GM21529 (cell line): ENCODE results near the gene DSP.

Experiments used
- ATAC-seq: cut with Tn5 transposase; IDR thresholded peaks from one replicate; pipeline ENCODE4 v1.9.1; 2021; ENCODE audit not compliant: unreplicated experiment

The DSP gene

DNA sequence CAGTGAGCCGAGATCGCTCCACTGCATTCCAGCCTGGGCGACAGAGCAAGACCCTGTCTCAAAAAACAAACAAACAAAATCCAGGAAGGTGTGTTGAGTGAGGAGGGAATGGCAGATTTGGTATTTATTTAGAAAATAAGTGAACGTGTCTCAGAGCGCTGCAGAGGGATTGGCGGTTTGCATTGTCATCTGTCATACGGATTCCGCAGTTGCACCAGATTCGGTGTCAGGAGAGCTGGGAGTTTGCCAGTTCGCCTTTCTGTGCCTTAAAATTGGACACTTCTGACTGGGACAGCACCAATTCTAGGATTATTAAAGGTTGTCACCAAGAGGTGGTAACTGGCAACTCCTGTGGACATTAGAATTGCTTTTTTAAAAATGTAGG lies 49.4 kb downstream of the DSP start:
- ATAC-seq, result no peak

GRCh38 chr6:7591770-7592169 lies 50.3 kb downstream of the DSP start:
- no peak for ATAC-seq

DNA sequence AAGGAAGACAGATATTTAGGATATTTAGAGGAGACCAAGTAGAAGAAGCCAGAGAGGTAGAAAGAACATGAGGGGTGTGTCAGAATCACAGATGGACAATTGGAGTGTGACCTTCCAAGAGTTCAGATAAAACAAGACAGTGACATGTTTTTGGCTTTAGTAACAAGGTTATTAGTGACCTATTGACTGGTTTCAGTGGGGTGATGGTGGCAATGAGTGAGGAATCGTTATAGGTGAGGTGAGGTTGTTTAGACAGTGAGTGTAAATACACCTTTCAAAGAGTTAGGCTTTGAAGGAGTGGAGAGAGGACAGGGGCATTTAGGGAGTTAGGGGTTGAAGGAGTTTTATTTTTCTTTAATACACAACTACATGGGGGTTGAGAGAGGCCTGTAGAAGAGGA lies 51.8 kb downstream of the DSP start:
- no peak for ATAC-seq

DNA sequence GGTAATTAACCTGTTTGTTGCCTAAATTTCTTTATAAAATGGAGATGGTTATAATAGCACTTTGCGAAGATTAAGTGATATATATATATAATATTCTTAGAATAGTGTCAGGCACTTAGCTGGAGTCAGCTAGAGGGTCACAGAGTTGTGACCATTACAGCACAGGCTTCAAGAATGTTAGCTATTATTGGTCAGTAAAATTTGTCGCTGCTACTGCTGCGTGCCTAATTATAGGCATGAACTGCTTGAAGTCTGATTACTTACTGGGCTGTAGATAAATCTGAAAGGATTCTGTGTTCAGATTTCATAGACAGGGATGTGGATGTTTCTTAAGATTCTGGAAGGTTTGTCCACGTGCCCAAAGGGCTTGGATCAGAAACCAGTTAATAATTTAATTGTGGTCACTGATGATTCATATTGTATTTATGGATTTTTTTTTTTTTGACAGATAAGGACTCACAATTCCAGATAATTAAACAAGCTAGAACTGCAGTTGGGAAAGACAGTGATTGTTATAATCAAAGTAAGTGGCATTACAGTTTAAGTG lies 53.2 kb downstream of the DSP start:
- ATAC-seq, result no peak

GRCh38 chr6:7604003-7604402 lies 62.5 kb downstream of the DSP start:
- ATAC-seq, result no peak

DNA sequence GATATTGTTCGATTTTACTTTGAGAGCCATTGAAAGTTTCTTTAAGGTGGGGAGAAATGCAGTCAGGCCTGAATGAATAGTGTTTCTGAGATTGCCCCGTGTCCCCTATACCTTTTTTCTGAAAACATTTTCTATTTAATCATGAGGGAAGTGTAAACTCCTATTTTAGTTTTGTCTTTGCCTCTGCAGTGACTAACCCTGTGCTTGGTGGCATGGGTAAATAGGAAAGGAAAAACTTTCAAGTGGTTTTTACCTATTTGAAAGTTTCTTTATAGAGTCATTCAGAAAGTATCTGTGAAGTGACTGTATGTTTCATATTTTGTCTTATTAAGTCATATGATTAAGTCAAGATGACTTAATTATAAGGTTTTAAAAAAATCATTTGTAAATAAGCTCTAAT lies 63.0 kb downstream of the DSP start:
- no peak for ATAC-seq

- ATAC-seq, result no peak
Observed at GRCh38 chr6:7615611-7616383, 74.3 kb downstream of the DSP start.

DNA sequence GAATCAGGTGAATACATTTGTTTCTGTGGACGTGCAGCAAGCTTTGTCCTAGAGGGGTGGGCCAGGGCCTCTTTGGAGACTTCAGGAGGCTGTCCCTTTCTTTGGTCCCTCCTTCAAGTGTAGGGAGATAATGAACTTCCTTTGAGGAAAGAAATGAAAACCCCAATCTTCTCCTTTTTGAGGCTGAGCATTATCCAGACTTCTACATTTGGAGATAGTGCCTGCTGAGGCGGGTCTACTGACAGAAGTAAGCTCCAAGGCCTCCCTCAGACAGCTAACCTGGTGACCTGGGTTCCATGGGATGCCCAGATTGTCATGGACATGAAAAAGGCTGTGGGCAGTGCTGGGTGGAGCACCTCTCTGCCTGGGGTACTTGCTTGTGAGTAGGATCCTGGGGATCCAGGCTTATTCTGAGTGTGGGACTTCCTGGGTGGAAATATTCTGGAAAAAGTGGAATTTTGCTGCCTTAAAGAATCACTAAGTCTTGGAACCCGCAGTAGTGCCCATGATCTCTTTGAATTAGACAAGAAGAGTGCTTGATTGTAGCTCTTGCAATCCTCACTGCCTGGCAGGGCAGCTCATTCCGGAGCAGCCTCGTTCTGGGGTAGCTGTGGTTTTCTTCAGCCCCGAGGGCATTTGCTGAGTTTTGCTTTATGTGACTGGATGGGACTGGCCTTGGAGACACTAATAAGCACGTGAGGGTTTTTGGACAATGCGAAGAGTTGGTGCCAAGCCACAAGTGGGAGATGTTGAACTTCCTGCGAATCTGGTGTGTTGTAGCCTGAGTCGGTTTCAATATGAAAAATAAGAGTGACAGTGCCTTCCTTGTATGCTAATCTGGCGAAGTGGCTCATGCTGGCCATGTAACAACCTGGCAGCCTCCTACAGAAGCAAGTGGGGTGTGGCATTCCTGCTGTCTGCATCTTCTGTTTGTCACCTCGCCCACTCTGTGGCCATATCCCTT lies 76.6 kb downstream of the DSP start:
- peak; percentile 75 for ATAC-seq

DNA sequence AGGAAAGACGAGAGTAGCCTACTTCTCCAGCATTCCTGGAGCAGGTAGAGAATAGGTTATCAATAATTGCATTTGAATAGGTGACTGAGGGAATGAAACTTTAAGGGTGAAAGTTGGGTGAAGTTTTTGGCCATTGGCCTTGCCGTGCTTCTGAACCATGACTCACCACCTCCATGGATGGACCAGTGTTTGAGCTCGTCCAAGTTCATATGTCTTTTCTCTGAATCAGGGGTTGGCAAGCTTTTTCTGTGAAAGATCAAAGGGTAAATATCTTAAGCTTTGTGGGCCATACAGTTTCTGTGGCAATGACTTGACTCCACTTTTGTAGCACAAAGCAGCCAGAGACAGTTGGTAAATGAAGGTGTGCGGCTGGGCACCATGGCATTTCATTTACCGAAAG lies 80.3 kb downstream of the DSP start:
- no peak for ATAC-seq

GRCh38 chr6:7624796-7625710 lies 83.6 kb downstream of the DSP start:
- ATAC-seq, result no peak

- no peak for ATAC-seq
Observed at GRCh38 chr6:7628479-7628878, 87.0 kb downstream of the DSP start.

GRCh38 chr6:7628909-7629308 lies 87.4 kb downstream of the DSP start:
- no peak for ATAC-seq

DNA sequence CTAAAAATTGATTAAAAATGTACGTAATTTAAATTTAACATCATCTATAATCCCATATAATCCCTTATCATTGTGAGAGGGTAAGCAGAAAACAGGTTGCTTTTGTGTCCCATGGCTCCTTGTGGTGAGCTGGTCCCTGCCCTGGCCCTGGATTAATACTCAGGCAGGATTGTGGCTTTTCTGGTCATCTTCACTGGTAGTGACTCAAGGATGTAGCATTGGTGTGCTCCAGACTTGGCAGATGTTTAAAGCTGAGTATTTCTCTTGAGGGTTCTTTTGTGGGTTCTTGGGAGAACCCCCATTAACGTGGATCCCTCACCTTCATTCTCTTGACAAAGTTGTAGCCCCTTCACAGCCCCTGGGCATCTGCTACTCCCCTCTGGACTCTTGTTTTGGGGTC lies 87.8 kb downstream of the DSP start:
- ATAC-seq, result no peak

DNA sequence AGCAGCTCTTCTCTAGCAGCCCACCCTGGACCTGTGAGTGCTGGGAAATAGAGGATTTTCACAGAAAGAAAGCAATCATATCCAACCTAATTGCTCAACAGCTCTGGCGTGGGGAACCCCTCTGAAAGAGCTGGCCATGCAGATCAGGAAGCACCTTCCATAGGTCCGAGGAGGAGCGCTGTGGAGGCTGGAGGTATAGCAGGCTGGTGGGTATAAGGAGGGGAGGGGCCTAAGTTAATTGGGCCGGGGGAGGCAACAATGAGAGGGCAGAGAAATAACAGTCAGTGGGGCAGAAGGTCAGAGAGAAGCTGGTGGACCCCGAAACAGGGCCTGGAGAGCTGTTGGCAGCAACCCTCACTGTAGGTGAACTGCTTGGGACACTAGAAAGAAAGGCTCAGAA lies 89.3 kb downstream of the DSP start:
- no peak for ATAC-seq

DNA sequence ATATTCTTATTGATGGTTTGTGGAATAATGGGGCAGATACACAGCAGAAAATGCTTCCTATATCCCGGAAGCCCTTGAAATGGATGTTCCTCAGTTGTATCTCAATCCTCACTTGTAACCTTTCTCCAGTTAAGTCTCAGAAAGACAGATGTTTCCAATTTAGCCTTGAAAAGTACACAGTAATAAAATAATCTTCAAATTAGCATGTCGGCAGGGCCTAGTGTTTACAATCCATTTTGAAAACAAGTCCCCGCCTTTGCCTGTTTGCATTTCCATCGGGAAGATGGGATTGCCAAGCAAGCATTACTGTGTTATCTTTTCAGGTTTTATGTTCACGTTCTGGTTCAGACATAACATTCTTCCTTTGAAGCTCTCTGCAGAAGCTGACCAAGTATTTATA lies 90.0 kb downstream of the DSP start:
- ATAC-seq, result no peak

GRCh38 chr6:7632501-7633290 lies 91.2 kb downstream of the DSP start:
- no peak for ATAC-seq

GRCh38 chr6:7633361-7633760 lies 91.9 kb downstream of the DSP start:
- no peak for ATAC-seq

- ATAC-seq, result no peak
Observed at GRCh38 chr6:7636151-7636550, 94.7 kb downstream of the DSP start.
